Measurements from ENCODE around the gene ASCC3.

ASCC3 gene

GRCh38 chr6:100484474-100484873 lies 396.7 kb downstream of the ASCC3 start:
- DNase-seq, result no peak

- no peak for DNase-seq
These were observed 398.4 kb downstream of the ASCC3 start for GRCh38 chr6:100482698-100483097.

- no peak for DNase-seq
These were observed 401.7 kb downstream of the ASCC3 start for GRCh38 chr6:100479179-100480035.

GRCh38 chr6:100475554-100476320 lies 405.4 kb downstream of the ASCC3 start:
- DNase-seq, result no peak

- DNase-seq, result no peak
These were observed 407.9 kb downstream of the ASCC3 start for GRCh38 chr6:100473182-100473581.

- DNase-seq, result no peak
These were observed 408.5 kb downstream of the ASCC3 start for GRCh38 chr6:100472674-100473073.

- DNase-seq, result no peak
These were observed 410.6 kb downstream of the ASCC3 start for GRCh38 chr6:100470422-100471120.

GRCh38 chr6:100469101-100469859 lies 411.8 kb downstream of the ASCC3 start:
- no peak for DNase-seq

- no peak for DNase-seq
These were observed 413.0 kb downstream of the ASCC3 start for GRCh38 chr6:100468016-100468622.

GRCh38 chr6:100467129-100468015 lies 413.8 kb downstream of the ASCC3 start:
- DNase-seq, result no peak

GRCh38 chr6:100466410-100467128 lies 414.6 kb downstream of the ASCC3 start:
- no peak for DNase-seq

GRCh38 chr6:100465701-100466409 lies 415.3 kb downstream of the ASCC3 start:
- DNase-seq, result no peak

GRCh38 chr6:100464903-100465700 lies 416.0 kb downstream of the ASCC3 start, which contains the start of gene SIM1:
Gene SIM1, minus strand, starts transcription at chr6:100464921. Its CDS starts 1,453 bp downstream, at chr6:100463468.
- DNase-seq, result no peak

GRCh38 chr6:100464162-100464851 lies 416.8 kb downstream of the ASCC3 start:
- DNase-seq, result no peak

- no peak for DNase-seq
These were observed 417.4 kb downstream of the ASCC3 start for GRCh38 chr6:100463630-100464161.

- DNase-seq, result no peak
These were observed 418.2 kb downstream of the ASCC3 start for GRCh38 chr6:100462706-100463629.
